ENCODE data around the gene CAPN15. TPM values are rescaled to one million over a fixed set of nuclear protein-coding genes. Genes with fewer than 3 reads are reported as not detected.

CAPN15 gene
- polyA plus RNA-seq, 2 of the 4 experiments (the other 2 are of a cell fraction), result 11.4 to 33.3 TPM

- DNase-seq (ENCODE audit: low read depth in 1 of 2, low spot score in 1 of 2) (no peak), FAIRE-seq (no peak), ATAC-seq (no peak)
- H3K27ac ChIP-seq, result no peak overlapping the region
- WGBS (ENCODE audit: missing lambda C conversion rate), result 86% methylated on average over 34 of the region's 34 CpGs
- H3K4me2 ChIP-seq, result no peak overlapping the region
- peaks cover 17% of the 10 kb centered on the region for H3K4me1 ChIP-seq
- POLR2A ChIA-PET, result no interaction called here
- CTCF ChIA-PET, result interaction anchor here (1.0 kb wide), 1 partner anchor 36 kb away, joined by 3 read pairs; no protein-coding TSS in a partner anchor
- TF ChIP-seq ELK1 (IDR thresholded peaks at IDR 0.05; ENCODE audit: low read depth, low read length) (no peak), POLR2A (IDR thresholded peaks at IDR 0.05; ENCODE audit: low read length) (peak; percentile 33)
- no peaks in the 10 kb centered on the region for H3K9me3 ChIP-seq
- no peak overlapping the region for H3K4me3 ChIP-seq
Measured at GRCh38 chr16:521381-522210, 5.9 kb upstream of the CAPN15 start.

- ChIA-PET POLR2A (no interaction called here), CTCF (no interaction called here)
- Histone ChIP-seq H3K27ac (0 out of 6 replicates have a peak overlapping the region, but pooled peaks of 1 of the 2 experiments have one; percentile 15), H3K4me2 (no peak overlapping the region), H3K4me3 (no peak overlapping the region), H3K9me3 (no peaks in the 10 kb centered on the region), H3K4me1 (peaks cover 17% of the 10 kb centered on the region)
- DNase-seq (ENCODE audit: low read depth in 1 of 2, low spot score in 1 of 2), result no peak
- WGBS (ENCODE audit: missing lambda C conversion rate), result 80% methylated on average over 20 of the region's 23 CpGs
- ATAC-seq, result no peak
- TF ChIP-seq, protein P1, sequence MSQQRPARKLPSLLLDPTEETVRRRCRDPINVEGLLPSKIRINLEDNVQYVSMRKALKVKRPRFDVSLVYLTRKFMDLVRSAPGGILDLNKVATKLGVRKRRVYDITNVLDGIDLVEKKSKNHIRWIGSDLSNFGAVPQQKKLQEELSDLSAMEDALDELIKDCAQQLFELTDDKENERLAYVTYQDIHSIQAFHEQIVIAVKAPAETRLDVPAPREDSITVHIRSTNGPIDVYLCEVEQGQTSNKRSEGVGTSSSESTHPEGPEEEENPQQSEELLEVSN (IDR thresholded peaks at IDR 0.05; ENCODE audit: borderline replicate concordance, low read depth), result no peak
- TF ChIP-seq POLR2A (IDR thresholded peaks at IDR 0.05; ENCODE audit: low read length) (0 out of 2 replicates have a peak, but pooled peaks have one; percentile 25), NPAS2 (CRISPR knock-in tag; IDR thresholded peaks at IDR 0.05; ENCODE audit: borderline replicate concordance) (no peak)
- FAIRE-seq, result no peak
Measured at GRCh38 chr16:522320-523096, 5.0 kb upstream of the CAPN15 start.

DNA sequence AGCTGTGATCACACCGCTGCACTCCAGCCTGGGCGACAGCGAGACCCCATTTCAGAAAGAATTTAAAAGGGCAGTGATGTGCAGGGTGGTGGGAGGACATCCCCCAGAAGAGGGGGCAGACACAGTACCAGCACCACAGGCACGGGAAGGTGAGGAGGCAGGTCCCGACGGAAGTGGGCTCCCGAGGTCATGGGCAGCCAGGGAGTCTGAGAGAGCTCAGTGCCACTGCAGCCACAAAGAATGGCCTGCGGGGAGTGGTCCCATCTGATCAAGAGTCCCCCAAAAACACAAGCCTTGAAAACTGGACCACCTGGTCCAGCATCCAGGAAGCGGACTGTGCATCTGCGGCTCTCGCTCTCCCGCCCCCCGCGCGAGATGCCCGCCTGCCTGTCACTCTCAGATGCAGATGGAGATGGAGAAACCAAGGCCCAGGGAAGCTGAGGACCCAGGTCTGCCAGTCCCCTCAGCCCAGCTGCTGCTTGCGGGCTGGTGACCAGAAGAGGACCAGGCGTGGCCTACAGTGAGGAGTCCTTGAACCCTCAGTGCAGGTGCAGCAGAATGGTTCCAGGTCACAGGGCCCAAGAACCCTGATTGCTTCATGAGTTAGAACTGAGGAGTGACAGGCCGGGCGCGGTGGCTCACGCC lies 4.3 kb upstream of the CAPN15 start:
- no peak for FAIRE-seq
- Histone ChIP-seq H3K4me1 (peaks cover 17% of the 10 kb centered on the region), H3K4me3 (no peak overlapping the region), H3K27ac (no peak overlapping the region), H3K9me3 (no peaks in the 10 kb centered on the region), H3K4me2 (no peak overlapping the region)
- ChIA-PET CTCF (interaction anchor here (0.6 to 1.0 kb wide), 2 partner anchors 14 to 26 kb away, joined by 3 read pairs; no protein-coding TSS in a partner anchor), POLR2A (no interaction called here)
- TF ChIP-seq EHF (CRISPR knock-in tag; IDR thresholded peaks at IDR 0.05), result no peak
- TF ChIP-seq NPAS2 (CRISPR knock-in tag; IDR thresholded peaks at IDR 0.05; ENCODE audit: borderline replicate concordance), result no peak
- TF ChIP-seq, protein P2, sequence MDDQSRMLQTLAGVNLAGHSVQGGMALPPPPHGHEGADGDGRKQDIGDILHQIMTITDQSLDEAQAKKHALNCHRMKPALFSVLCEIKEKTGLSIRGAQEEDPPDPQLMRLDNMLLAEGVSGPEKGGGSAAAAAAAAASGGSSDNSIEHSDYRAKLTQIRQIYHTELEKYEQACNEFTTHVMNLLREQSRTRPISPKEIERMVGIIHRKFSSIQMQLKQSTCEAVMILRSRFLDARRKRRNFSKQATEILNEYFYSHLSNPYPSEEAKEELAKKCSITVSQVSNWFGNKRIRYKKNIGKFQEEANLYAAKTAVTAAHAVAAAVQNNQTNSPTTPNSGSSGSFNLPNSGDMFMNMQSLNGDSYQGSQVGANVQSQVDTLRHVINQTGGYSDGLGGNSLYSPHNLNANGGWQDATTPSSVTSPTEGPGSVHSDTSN (IDR thresholded peaks at IDR 0.05), result peak; percentile 63; the same call in 1 of the 2 replicates
- TF ChIP-seq RCOR1 (IDR thresholded peaks at IDR 0.05; ENCODE audit: low read depth, low read length), result no peak
- no peak for TF ChIP-seq TP53 (CRISPR knock-in tag; IDR thresholded peaks at IDR 0.05)
- TF ChIP-seq, protein P1 (IDR thresholded peaks at IDR 0.05; ENCODE audit: borderline replicate concordance, low read depth), result no peak
- DNase-seq (ENCODE audit: low read depth in 1 of 2, low spot score in 1 of 2), result no peak
- 97% methylated on average over 21 of the region's 22 CpGs for WGBS (ENCODE audit: missing lambda C conversion rate)
- ATAC-seq, result no peak
